Measurements from ENCODE around the gene ARF1.
A peak's percentile ranks its signal among the peaks of the same experiment; 100 is the strongest.

Gene ARF1

GRCh38 chr1:228071839-228072657 is 10.5 kb upstream of the ARF1 start:
- H3K4me3 ChIP-seq (ENCODE audit: low read depth, low read length) = no peak overlapping the region
- no peak for TF ChIP-seq CTCF (IDR thresholded peaks at IDR 0.05; ENCODE audit: control insufficient read depth, extremely low read depth, insufficient read depth)
- DNase-seq (ENCODE audit: low read depth) = no peak

DNA sequence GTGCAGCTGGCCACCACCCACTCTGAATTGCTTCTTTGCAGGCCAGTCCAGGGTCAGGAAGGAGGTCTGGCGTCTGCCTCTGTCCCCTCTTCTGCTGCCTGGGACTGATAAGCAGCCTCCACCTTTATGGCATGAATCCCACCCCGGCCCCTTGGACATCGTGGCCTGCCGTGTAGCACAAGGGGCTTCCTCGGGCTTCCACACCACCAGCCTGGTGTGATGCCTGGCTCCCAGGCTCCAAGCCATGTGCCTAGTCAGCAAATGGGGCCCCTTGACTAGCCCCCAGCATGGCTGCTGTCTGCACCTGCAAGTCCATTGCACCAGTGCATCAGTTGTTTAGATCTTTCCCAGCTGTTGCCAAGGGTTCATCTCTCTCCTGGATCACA is 9.9 kb upstream of the ARF1 start:
- no peak for DNase-seq (ENCODE audit: low read depth)
- no peak overlapping the region for H3K4me3 ChIP-seq (ENCODE audit: low read depth, low read length)
- no peak for TF ChIP-seq CTCF (IDR thresholded peaks at IDR 0.05; ENCODE audit: control insufficient read depth, extremely low read depth, insufficient read depth)

DNA sequence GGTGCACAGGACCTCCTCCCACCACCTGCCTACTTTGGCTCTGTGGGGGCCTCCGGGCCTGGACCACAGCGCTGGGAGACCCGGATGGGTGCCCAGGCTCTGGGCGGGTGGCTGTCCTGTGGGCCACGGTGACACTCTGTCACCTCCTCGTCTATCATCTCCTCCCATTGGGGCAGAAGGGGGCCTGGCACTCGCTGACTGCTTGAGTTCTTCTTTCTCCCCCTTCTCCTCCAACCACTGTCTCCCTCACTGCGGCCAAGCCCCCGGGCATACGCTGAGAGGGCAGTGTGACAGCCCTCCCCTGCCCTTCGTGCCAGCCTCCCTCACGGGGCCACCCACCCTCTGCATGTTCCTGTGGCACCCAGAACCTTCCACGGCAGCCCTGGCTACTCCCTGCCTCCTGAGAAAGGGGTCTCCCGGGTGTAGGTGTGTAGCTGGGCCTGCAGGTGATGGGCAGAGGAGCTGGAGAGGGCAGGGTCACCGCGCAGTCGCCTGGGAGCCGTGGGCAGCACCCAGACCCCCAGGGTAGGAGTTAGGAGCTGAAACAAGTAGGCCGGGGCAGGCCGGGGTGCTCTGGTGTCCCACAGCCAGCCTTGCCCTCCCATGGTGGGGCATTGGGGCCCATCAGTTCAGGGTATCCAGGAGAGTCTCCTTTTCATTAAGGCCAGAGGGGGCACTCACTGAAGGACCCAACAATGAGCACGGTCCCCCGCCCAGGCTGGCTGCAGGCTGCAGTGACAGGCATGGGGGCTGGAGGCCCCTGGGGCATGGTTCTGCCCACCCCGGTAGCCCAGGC is 9.2 kb upstream of the ARF1 start:
- TF ChIP-seq CTCF (IDR thresholded peaks at IDR 0.05; ENCODE audit: control insufficient read depth, extremely low read depth, insufficient read depth) = no peak
- no peak overlapping the region for H3K4me3 ChIP-seq (ENCODE audit: low read depth, low read length)
- DNase-seq (ENCODE audit: low read depth) = no peak

DNA sequence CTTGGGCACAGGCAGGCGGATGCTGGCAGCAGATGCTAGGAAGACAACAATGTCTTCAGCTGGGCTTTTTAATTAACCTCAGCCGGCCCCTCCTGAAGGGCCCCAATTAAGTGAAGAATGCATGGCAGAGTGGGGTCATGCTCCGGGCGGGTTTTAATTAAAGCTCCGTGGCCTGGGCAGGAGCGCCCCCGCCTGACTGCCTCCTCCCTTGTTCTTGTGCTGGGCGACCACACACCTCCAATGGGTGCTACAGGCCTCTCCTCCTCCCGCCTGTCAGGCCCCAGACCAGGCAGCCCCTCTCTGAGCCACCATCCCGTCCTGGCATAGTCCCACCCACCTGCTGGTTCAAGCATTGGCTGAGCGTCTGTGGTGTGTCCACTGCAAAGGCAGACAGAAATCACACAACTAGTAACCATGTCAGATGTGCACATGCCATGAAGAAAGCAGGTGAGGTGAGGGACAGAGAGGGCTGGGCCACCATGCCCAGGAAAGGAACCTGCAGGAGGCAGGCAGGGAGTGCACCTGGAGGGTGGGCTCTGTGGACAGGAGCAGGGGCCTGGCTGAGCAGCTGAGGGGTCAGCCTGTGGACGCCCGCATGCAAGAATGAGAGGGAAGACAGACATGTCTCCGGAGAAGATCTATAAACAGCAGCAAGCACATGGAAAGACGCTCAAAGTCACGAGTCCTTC is 8.5 kb upstream of the ARF1 start:
- no peak for DNase-seq (ENCODE audit: low read depth)
- TF ChIP-seq CTCF (IDR thresholded peaks at IDR 0.05; ENCODE audit: control insufficient read depth, extremely low read depth, insufficient read depth) = peak; percentile 27; the same call in 1 of the 2 replicates
- no peak overlapping the region for H3K4me3 ChIP-seq (ENCODE audit: low read depth, low read length)

GRCh38 chr1:228074954-228075730 is 7.4 kb upstream of the ARF1 start:
- no peak overlapping the region for H3K4me3 ChIP-seq (ENCODE audit: low read depth, low read length)
- TF ChIP-seq CTCF (IDR thresholded peaks at IDR 0.05; ENCODE audit: control insufficient read depth, extremely low read depth, insufficient read depth) = no peak
- DNase-seq (ENCODE audit: low read depth) = no peak

GRCh38 chr1:228075801-228076271 is 6.7 kb upstream of the ARF1 start:
- DNase-seq (ENCODE audit: low read depth) = no peak
- H3K4me3 ChIP-seq (ENCODE audit: low read depth, low read length) = no peak overlapping the region
- no peak for TF ChIP-seq CTCF (IDR thresholded peaks at IDR 0.05; ENCODE audit: control insufficient read depth, extremely low read depth, insufficient read depth)
